Ectodermal cell (in vitro differentiated cells): Measurements from ENCODE around the gene HYDIN.
"Not testable (repeated sequence)": the region's sequence is repeated elsewhere in the genome, so short reads cannot be mapped to it uniquely, and the experiment has no call there.

Experiments used
- H3K27ac ChIP-seq: 2 replicates; pipeline ENCODE4 v1.7.0; 2013; ENCODE audit warnings: mild to moderate bottlenecking, low read depth, low read length; ENCODE audit not compliant: insufficient read depth, poor library complexity, severe bottlenecking
- H3K27me3 ChIP-seq: 2 replicates; pipeline ENCODE4 v1.7.0; 2013; ENCODE audit warnings: mild to moderate bottlenecking, low read length; ENCODE audit not compliant: insufficient read depth, control insufficient read depth, poor library complexity, severe bottlenecking
- H3K36me3 ChIP-seq: one replicate; pipeline ENCODE4 v1.7.0; 2013; ENCODE audit warnings: low read length; ENCODE audit not compliant: control insufficient read depth, insufficient read depth
- H3K4me1 ChIP-seq: one replicate; pipeline ENCODE4 v1.7.0; 2013; ENCODE audit warnings: low read length; ENCODE audit not compliant: control insufficient read depth, insufficient read depth
- H3K4me3 ChIP-seq: 2 replicates; pipeline ENCODE4 v1.7.0; 2013; ENCODE audit warnings: low read depth, low read length, control low read depth; ENCODE audit not compliant: insufficient read depth
- H3K9me3 ChIP-seq: 2 replicates; pipeline ENCODE4 v1.7.0; 2013; ENCODE audit warnings: mild to moderate bottlenecking, low read length, moderate library complexity; ENCODE audit not compliant: control insufficient read depth
- WGBS, 2 experiments: methylation state at CpG; one replicate each; pipeline ENCODE4 v1.1.7; 2013; ENCODE audit warnings: missing lambda C conversion rate in 2 of 2; 5-methylcytosine and 5-hydroxymethylcytosine counted together

Gene HYDIN

DNA sequence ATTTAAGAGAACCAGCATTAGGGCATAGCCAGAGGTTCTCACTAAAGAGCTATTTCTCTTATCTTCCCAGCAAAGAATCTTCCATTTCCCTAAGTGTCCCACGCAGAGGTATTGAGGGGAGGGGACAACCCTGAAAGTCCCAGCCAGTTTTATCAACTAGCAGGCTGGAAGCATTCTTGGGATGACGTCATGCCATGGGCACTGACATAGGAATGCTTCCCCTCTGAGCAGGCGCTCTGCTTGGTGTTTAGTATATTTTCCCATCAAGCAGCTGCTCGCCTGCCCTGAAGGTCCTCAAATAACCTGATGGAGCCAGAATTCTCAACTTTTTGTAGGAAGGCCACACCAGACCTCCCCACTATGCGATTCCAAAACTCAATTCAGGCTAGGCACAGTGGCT, 276.7 kb downstream of the HYDIN start:
- not testable (repeated sequence) for H3K4me3 ChIP-seq

DNA sequence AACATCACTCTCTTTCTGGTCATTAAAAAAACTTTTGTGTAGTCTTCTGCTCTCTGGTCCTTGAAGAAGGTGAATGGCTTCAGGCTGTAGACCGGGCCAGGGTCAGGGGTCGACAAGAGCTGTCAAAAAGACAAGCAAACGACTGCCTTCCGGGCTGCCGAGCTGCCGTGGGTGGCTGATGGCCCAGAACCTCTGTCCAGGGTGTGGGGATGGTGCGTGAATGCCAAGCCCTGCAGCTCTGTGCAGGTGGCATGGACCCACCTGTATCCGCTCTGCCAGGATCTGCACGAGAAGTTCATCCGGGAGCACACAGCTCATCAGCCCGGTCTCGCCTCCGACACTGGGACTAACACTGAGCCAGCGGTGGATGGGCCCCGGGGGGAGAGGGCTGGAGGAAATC, 287.0 kb downstream of the HYDIN start:
- 84 to 91% methylated on average over 14 to 15 of the region's 15 CpGs for WGBS, 2 experiments
- H3K36me3 ChIP-seq, H3K9me3 ChIP-seq, H3K4me3 ChIP-seq, H3K27ac ChIP-seq, H3K27me3 ChIP-seq, H3K4me1 ChIP-seq: not testable (repeated sequence)

More for the DNA sequence above, 276.7 kb downstream of the HYDIN start:
- H3K4me1 ChIP-seq, H3K27me3 ChIP-seq, H3K9me3 ChIP-seq, H3K36me3 ChIP-seq, H3K27ac ChIP-seq: not testable (repeated sequence)
- WGBS, 2 experiments = no CpG with 5 or more reads among the region's 5 CpGs

DNA sequence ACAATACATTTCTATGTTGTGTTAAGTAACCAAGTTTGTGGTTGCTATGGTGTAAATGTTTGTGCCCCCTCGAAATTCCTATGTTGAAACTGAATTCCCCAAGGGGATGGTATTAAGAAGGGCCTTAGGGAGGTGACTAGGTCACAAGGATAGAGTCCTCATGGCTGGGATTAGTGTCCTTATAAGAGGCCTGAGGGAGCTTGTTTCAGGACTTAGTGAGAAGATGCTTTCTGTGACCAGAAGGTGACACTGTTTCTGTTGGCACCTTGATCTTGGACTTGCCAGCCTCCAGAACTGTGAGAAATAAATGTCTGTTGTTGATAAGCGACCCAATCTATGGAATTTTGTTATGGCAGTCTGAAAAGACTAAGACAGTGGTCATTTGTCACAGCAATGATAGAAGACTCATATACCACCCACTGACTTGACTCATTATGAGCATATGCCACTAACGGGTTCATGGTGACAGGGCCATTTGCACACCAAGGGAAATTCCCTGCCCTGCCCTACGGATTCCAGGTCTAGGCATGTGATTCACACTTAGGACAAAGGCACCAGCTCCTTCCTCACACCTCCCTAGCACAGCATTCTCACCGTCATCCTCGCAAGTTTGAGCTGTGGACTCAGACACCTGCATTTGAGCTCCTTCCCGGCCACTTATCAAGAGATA, 290.7 kb downstream of the HYDIN start:
- H3K27me3 ChIP-seq, H3K27ac ChIP-seq, H3K36me3 ChIP-seq, H3K4me1 ChIP-seq, H3K4me3 ChIP-seq, H3K9me3 ChIP-seq: not testable (repeated sequence)
- WGBS, 2 experiments = 89 to 92% methylated on average over 1 of the region's 7 CpGs

DNA sequence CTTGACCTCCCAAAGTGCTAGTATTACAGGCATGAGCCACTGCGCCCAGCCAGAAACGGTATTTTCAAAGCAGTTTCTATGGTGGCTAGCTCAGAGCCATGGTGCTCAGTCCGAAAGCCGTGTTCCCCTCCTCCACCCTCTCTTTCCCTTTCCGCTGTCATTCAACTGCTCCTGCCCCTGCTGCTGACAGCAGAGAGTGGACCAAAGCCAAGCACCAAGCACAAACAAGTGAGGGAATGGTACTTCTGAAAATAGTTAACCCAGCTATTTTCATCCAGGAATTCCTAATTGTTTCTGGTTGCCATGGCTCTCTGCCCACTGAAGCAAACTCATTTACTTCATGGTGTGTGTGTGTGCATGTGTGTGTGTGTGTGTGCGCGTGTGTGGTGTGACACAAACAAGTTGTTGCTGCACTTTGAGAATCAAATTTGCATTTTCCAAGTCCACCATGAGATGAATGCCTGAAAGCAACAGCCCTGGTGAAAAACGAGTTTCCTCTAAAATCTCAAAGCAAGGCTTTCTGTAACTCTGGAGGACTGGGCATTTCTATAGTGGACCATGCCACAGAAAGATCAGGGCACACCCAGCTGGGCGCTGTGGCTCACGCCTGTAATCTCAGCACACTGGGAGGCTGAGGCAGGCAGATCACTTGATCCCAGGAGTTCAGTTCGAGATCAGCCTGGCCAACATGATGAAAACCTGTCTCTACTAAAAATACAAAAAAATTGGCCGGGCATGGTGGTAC, 293.6 kb downstream of the HYDIN start:
- not testable (repeated sequence) for H3K9me3 ChIP-seq, H3K27me3 ChIP-seq, H3K4me1 ChIP-seq, H3K36me3 ChIP-seq, H3K27ac ChIP-seq, H3K4me3 ChIP-seq
- 73 to 77% methylated on average over 3 to 5 of the region's 12 CpGs for WGBS, 2 experiments

DNA sequence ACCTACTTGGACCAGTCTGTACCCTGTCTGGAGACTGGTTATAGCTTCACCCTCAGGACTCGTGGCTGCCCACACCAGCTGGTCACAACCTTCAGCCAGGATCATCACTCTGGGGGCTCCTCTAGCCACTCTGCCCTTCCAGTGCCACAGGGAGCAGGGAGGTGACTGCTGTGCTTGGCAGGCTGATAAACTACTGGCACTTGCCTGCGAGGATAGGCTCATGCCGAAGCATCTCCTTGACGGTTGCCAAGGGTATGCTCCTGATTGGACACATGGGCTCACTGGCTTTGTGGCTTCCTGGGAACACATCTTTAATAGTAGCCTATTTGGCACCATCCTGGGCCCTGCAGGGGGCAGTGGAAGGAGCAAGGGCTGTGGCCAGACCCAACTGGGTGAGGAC, 295.2 kb downstream of the HYDIN start:
- not testable (repeated sequence) for H3K27me3 ChIP-seq, H3K4me1 ChIP-seq, H3K36me3 ChIP-seq, H3K27ac ChIP-seq, H3K9me3 ChIP-seq, H3K4me3 ChIP-seq
- no CpG with 5 or more reads among the region's 4 CpGs for WGBS, 2 experiments

DNA sequence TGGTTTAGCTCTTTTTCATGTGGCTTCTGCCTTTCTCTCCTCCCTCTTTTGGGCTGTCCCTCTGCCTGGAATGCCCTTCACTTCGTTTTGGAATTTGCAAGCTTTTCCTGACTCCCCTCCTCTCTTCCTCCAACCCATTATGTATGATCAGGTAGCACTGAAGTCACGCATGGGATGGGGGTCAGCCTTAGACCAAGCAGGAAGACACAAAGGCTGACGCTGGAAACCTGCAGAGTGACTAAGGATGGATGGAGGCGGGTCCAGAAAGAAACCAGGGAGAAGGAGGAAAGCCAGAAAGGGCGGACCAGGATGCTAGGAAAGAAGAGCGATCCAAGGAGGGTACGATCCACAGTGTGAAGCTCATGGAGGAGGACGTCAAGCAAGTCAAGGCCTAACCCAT, 296.8 kb downstream of the HYDIN start:
- not testable (repeated sequence) for H3K4me3 ChIP-seq, H3K27me3 ChIP-seq, H3K4me1 ChIP-seq, H3K36me3 ChIP-seq, H3K9me3 ChIP-seq, H3K27ac ChIP-seq
- 76 to 77% methylated on average over 5 to 6 of the region's 8 CpGs for WGBS, 2 experiments

DNA sequence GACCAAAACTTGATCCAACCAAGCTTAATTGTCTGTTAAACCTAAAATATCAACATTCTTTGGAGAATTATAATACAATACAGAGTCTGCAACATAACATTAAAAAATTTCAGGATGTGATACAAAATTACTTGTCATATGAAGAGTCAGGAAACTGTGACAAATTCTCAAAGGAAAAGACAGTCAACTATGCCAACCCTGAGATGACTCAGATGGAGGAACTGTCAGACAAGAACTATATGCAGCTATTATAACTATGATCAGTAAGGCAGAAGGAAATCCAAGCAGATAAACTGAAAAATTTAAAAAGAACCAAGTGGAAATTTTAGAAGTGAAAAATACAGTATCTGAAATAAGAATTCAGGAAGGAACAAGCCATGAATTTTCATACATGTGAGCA, 299.8 kb downstream of the HYDIN start:
- H3K4me1 ChIP-seq, H3K36me3 ChIP-seq, H3K9me3 ChIP-seq, H3K4me3 ChIP-seq, H3K27me3 ChIP-seq, H3K27ac ChIP-seq: not testable (repeated sequence)

DNA sequence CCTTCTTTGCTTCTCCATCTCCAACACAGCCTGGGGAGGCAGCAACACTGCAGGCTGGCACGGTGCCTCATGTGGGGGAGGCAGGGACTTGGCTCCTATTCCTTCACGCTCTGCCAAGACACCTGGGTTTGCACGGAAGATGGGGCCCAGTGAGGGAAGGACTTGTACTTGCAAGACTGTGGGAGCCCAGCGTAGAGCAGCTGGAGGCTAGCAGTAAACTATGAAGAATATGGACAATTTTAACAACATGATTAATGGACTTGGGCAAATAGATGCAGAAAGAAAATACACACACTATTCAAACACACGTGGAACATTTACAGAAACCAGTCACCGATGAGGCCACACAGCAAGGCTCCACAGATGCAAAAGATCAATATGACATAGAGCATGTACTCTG, 308.4 kb downstream of the HYDIN start:
- not testable (repeated sequence) for H3K4me3 ChIP-seq, H3K27me3 ChIP-seq, H3K27ac ChIP-seq, H3K36me3 ChIP-seq, H3K9me3 ChIP-seq, H3K4me1 ChIP-seq
- 85 to 86% methylated on average over 4 to 5 of the region's 6 CpGs for WGBS, 2 experiments

DNA sequence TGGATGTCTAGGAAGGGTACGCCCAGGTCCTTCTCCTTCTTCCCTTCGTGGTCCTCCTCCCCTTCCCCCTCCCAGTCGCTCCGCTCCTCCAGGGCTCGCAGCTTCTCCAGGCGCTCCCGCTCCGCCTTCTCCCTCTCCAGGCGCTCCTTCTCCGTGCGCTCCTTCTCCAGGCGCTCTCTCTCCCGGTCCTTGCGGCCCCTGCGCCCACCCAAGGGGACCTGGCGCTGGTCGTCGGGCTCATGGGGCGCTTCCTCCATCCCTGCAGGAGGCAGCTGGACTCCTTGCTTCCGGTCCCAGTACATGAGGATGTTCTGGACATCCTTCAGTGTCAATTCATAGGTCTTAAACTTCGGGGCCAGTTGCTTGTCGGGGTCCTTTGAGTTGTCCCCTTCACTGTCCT, 309.9 kb downstream of the HYDIN start:
- not testable (repeated sequence) for H3K27ac ChIP-seq, H3K4me1 ChIP-seq, H3K4me3 ChIP-seq, H3K27me3 ChIP-seq, H3K9me3 ChIP-seq, H3K36me3 ChIP-seq
- 91 to 93% methylated on average over 19 to 20 of the region's 22 CpGs for WGBS, 2 experiments

DNA sequence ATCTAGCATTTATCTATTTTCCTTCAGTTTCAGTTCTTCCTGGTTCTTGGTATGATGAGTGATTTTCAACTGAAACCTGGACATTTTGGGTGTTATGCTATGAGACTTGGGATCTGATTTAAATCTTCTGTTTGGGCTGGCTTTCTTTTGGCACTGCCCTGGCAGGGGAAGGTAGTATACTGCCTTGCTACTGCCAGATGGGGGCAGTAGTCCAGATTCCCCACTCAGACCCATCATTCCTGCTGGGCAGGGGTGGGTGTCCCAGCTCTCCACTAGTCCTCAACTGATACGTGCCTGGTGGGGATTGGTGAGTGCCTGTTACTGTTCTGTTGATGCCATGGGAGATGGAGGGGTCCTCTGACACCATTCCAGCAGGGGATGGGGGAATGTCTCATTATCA, 342.3 kb downstream of the HYDIN start:
- WGBS, 2 experiments = no CpG with 5 or more reads among the region's 1 CpG
- H3K4me3 ChIP-seq, H3K27ac ChIP-seq, H3K4me1 ChIP-seq, H3K27me3 ChIP-seq, H3K36me3 ChIP-seq, H3K9me3 ChIP-seq: not testable (repeated sequence)

DNA sequence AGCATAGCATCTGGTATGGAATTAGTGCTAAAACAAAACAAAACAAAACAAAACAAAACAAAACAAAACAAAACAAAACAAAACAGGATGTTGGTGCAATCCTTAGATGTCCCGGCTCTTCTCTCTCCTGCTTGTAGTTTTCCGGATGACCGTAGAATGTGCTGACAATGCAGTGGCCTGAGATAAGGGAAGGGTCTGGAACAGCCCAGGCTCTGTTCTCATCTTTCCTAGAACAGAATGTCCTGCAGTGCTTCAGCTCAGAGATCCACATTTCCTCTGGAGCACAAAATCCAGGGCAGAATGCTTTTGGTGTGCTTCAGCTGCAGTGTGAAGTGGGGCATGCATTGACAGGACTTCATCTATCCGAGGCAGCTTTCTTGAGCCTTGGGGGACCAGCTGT, 345.9 kb downstream of the HYDIN start:
- H3K27me3 ChIP-seq, H3K9me3 ChIP-seq, H3K27ac ChIP-seq, H3K4me1 ChIP-seq, H3K4me3 ChIP-seq, H3K36me3 ChIP-seq: not testable (repeated sequence)
- WGBS, 2 experiments = 94 to 100% methylated on average over 2 to 3 of the region's 4 CpGs
